ENCODE measurements around the gene PITPNB. TPM values are rescaled to one million over a fixed set of nuclear protein-coding genes. Genes with fewer than 3 reads are reported as not detected.

Gene PITPNB
- total and polyA plus RNA-seq, 2 of the 13 experiments (the other 11 are each of a cell fraction or from before 2014, with no cell fraction given), result 17.0 to 30.1 TPM

GRCh38 chr22:27863556-27863955 lies 55.5 kb downstream of the PITPNB start:
- in situ Hi-C loops (cut with HindIII; ENCODE audit: extremely low pct_ligation_motif_present, low pct_unique_long_range_greater_than_20kb), result no loop called here
- H3K4me1 ChIP-seq (ENCODE audit: insufficient read depth, low read length), result peaks cover 63% of the 10 kb centered on the region
- intact Hi-C loops (cut with micrococcal nuclease; ENCODE audit: unreplicated experiment), result no loop called here
- H3K79me2 ChIP-seq (ENCODE audit: insufficient read depth, low read length), result peaks cover 2% of the 10 kb centered on the region
- H3K27ac ChIP-seq (ENCODE audit: extremely low read length, insufficient read depth, low read length), result no peak overlapping the region
- no peak overlapping the region for H2AFZ ChIP-seq (ENCODE audit: low read length)
- no peak overlapping the region for H3K9ac ChIP-seq (ENCODE audit: insufficient read depth, low read depth, low read length)
- ATAC-seq (no peak), FAIRE-seq (no peak), DNase-seq (ENCODE audit: low spot score) (no peak)
- 96% methylated on average over 2 of the region's 2 CpGs for WGBS (ENCODE audit: low lambda C conversion rate)
- no TSS peak for BruUV-seq (replicated peaks)
- no peaks in the 10 kb centered on the region for H3K9me3 ChIP-seq (ENCODE audit: low read length)
- H3K4me2 ChIP-seq (ENCODE audit: low read depth, low read length), result no peak overlapping the region
- H3K4me3 ChIP-seq (replicated peaks in 1 of 3; ENCODE audit: insufficient read depth in 1 of 3, low read depth in 2 of 3, low read length in 3 of 3), result no peak overlapping the region
- ChIA-PET CTCF (ENCODE audit: low intra/inter-chr PET ratio, low total read pairs) (no interaction called here), POLR2A (no interaction called here)
- peaks cover 7 to 16% of the 10 kb centered on the region in 2 experiments for H3K36me3 ChIP-seq (replicated peaks in 1 of 2; ENCODE audit: control insufficient read depth in 1 of 2, insufficient read depth in 2 of 2, low read length in 2 of 2)
- TF ChIP-seq PLSCR1 (CRISPR knock-in tag; IDR thresholded peaks at IDR 0.05; ENCODE audit: borderline replicate concordance), result no peak
- TF ChIP-seq FOXK1 (CRISPR knock-in tag; IDR thresholded peaks at IDR 0.05; ENCODE audit: borderline replicate concordance, low read depth), result no peak
- TF ChIP-seq, protein P1, sequence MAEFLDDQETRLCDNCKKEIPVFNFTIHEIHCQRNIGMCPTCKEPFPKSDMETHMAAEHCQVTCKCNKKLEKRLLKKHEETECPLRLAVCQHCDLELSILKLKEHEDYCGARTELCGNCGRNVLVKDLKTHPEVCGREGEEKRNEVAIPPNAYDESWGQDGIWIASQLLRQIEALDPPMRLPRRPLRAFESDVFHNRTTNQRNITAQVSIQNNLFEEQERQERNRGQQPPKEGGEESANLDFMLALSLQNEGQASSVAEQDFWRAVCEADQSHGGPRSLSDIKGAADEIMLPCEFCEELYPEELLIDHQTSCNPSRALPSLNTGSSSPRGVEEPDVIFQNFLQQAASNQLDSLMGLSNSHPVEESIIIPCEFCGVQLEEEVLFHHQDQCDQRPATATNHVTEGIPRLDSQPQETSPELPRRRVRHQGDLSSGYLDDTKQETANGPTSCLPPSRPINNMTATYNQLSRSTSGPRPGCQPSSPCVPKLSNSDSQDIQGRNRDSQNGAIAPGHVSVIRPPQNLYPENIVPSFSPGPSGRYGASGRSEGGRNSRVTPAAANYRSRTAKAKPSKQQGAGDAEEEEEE (CRISPR knock-in tag; IDR thresholded peaks at IDR 0.05; ENCODE audit: borderline replicate concordance), result no peak
- no peak for TF ChIP-seq KLF9 (CRISPR knock-in tag; IDR thresholded peaks at IDR 0.05; ENCODE audit: low read depth)
- no peak for TF ChIP-seq SIN3B (IDR thresholded peaks at IDR 0.05; ENCODE audit: low read length)
- TF ChIP-seq KLF6 (CRISPR knock-in tag; IDR thresholded peaks at IDR 0.05), result no peak
- TF ChIP-seq ZNF101 (CRISPR knock-in tag; IDR thresholded peaks at IDR 0.05; ENCODE audit: borderline replicate concordance, low read depth), result no peak
- no peak for TF ChIP-seq PRDM15 (CRISPR knock-in tag; IDR thresholded peaks at IDR 0.05)
- TF ChIP-seq ZNF644 (CRISPR knock-in tag; IDR thresholded peaks at IDR 0.05; ENCODE audit: low read depth), result no peak
- TF ChIP-seq, protein P2, sequence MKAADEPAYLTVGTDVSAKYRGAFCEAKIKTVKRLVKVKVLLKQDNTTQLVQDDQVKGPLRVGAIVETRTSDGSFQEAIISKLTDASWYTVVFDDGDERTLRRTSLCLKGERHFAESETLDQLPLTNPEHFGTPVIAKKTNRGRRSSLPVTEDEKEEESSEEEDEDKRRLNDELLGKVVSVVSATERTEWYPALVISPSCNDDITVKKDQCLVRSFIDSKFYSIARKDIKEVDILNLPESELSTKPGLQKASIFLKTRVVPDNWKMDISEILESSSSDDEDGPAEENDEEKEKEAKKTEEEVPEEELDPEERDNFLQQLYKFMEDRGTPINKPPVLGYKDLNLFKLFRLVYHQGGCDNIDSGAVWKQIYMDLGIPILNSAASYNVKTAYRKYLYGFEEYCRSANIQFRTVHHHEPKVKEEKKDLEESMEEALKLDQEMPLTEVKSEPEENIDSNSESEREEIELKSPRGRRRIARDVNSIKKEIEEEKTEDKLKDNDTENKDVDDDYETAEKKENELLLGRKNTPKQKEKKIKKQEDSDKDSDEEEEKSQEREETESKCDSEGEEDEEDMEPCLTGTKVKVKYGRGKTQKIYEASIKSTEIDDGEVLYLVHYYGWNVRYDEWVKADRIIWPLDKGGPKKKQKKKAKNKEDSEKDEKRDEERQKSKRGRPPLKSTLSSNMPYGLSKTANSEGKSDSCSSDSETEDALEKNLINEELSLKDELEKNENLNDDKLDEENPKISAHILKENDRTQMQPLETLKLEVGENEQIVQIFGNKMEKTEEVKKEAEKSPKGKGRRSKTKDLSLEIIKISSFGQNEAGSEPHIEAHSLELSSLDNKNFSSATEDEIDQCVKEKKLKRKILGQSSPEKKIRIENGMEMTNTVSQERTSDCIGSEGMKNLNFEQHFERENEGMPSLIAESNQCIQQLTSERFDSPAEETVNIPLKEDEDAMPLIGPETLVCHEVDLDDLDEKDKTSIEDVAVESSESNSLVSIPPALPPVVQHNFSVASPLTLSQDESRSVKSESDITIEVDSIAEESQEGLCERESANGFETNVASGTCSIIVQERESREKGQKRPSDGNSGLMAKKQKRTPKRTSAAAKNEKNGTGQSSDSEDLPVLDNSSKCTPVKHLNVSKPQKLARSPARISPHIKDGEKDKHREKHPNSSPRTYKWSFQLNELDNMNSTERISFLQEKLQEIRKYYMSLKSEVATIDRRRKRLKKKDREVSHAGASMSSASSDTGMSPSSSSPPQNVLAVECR (CRISPR knock-in tag; IDR thresholded peaks at IDR 0.05; ENCODE audit: borderline replicate concordance), result no peak
- no peak for TF ChIP-seq SRY (CRISPR knock-in tag; IDR thresholded peaks at IDR 0.05)
- TF ChIP-seq BATF2 (CRISPR knock-in tag; IDR thresholded peaks at IDR 0.05), result no peak
- TF ChIP-seq ZNF3 (CRISPR knock-in tag; IDR thresholded peaks at IDR 0.05), result no peak
- H3K27me3 ChIP-seq (ENCODE audit: control insufficient read depth in 1 of 2, insufficient read depth in 2 of 2, low read length in 2 of 2), result no peaks in the 10 kb centered on the region
- no peaks in the 10 kb centered on the region for H4K20me1 ChIP-seq (ENCODE audit: insufficient read depth, low read length)
